ENCODE data around the gene AFAP1L1. TPM values are rescaled to one million over a fixed set of nuclear protein-coding genes. Genes with fewer than 3 reads are reported as not detected.

AFAP1L1 gene
- total and polyA plus RNA-seq, 2 donors (not counting 3 experiments of a cell fraction or from before 2014, with no cell fraction given) = 7.9 to 73.2 TPM

DNA sequence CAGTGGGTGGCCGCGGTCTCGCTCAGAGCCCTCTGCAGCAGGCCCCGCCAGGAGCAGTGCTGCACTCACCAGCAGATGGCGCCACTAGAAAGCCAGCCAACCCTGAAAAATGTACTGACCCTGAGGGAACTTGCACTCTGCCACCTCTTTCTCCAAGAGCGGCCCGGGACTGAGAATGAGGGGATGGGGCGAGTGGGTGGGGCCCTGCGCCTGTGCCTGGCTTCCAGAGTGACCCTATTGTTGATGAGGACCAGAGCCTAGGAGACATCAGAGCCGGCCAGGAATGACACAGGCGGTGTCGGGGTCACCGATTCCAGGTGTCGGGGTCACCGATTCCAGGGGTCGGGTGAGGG is 110.3 kb downstream of the AFAP1L1 start:
- ChIA-PET POLR2A (no interaction called here), CTCF (interaction anchor here (0.6 to 4.5 kb wide), 25 partner anchors 9 to 441 kb away, joined by 3 to 79 read pairs (median 5); no protein-coding TSS in a partner anchor)
- Histone ChIP-seq H3K4me1 (ENCODE audit: control insufficient read depth, extremely low read depth, insufficient read depth, low read length) (no peaks in the 10 kb centered on the region), H3K9me1 (replicated peaks; ENCODE audit: control insufficient read depth, extremely low read depth, insufficient read depth, low read length) (no peaks in the 10 kb centered on the region), H3K9me3 (replicated peaks; ENCODE audit: control insufficient read depth, insufficient read depth, low read length) (no peaks in the 10 kb centered on the region), H2AFZ (ENCODE audit: low read depth, low read length) (no peak overlapping the region), H3K4me3 (replicated peaks in 1 of 3; ENCODE audit: insufficient read depth in 1 of 3, low read depth in 1 of 3, low read length in 3 of 3) (no peak overlapping the region), H3K27me3 (ENCODE audit: control insufficient read depth in 2 of 2, insufficient read depth in 2 of 2, low read length in 2 of 2) (no peaks in the 10 kb centered on the region), H3K36me3 (ENCODE audit: control insufficient read depth in 2 of 2, extremely low read depth in 1 of 2, insufficient read depth in 2 of 2, low read length in 2 of 2) (no peaks in the 10 kb centered on the region), H3K9ac (replicated peaks; ENCODE audit: extremely low read depth, insufficient read depth, low read length) (no peak overlapping the region), H3K79me2 (ENCODE audit: control insufficient read depth, insufficient read depth, low read length) (no peaks in the 10 kb centered on the region), H4K20me1 (replicated peaks; ENCODE audit: control insufficient read depth, extremely low read depth, insufficient read depth, low read length) (no peaks in the 10 kb centered on the region), H3K4me2 (ENCODE audit: insufficient read depth, low read length) (no peak overlapping the region), H3K27ac (ENCODE audit: insufficient read depth, low read depth, low read length) (no peak overlapping the region)
- FAIRE-seq = peak; percentile 88
- BruUV-seq (replicated peaks) = no TSS peak
- peak; percentile 60 for DNase-seq (ENCODE audit: low read depth, low spot score)
- dilution Hi-C loops (cut with MboI; ENCODE audit: extremely low pct_ligation_motif_present, low sequenced_read_pairs) = no loop called here
- intact Hi-C loops (cut with micrococcal nuclease) = loop anchor here (1.0 kb wide), 3 partner anchors 49 to 236 kb away; no protein-coding TSS in a partner anchor
- TF ChIP-seq, protein P1, sequence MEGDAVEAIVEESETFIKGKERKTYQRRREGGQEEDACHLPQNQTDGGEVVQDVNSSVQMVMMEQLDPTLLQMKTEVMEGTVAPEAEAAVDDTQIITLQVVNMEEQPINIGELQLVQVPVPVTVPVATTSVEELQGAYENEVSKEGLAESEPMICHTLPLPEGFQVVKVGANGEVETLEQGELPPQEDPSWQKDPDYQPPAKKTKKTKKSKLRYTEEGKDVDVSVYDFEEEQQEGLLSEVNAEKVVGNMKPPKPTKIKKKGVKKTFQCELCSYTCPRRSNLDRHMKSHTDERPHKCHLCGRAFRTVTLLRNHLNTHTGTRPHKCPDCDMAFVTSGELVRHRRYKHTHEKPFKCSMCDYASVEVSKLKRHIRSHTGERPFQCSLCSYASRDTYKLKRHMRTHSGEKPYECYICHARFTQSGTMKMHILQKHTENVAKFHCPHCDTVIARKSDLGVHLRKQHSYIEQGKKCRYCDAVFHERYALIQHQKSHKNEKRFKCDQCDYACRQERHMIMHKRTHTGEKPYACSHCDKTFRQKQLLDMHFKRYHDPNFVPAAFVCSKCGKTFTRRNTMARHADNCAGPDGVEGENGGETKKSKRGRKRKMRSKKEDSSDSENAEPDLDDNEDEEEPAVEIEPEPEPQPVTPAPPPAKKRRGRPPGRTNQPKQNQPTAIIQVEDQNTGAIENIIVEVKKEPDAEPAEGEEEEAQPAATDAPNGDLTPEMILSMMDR (IDR thresholded peaks at IDR 0.05; ENCODE audit: extremely low read depth in 1 of 2, insufficient read depth in 1 of 2, low read depth in 1 of 2, low read length in 2 of 2) = peak; percentile 86 to 97
- no peak for TF ChIP-seq EZH2 (IDR thresholded peaks at IDR 0.05; ENCODE audit: borderline replicate concordance, low read depth, low read length, severe bottlenecking)

DNA sequence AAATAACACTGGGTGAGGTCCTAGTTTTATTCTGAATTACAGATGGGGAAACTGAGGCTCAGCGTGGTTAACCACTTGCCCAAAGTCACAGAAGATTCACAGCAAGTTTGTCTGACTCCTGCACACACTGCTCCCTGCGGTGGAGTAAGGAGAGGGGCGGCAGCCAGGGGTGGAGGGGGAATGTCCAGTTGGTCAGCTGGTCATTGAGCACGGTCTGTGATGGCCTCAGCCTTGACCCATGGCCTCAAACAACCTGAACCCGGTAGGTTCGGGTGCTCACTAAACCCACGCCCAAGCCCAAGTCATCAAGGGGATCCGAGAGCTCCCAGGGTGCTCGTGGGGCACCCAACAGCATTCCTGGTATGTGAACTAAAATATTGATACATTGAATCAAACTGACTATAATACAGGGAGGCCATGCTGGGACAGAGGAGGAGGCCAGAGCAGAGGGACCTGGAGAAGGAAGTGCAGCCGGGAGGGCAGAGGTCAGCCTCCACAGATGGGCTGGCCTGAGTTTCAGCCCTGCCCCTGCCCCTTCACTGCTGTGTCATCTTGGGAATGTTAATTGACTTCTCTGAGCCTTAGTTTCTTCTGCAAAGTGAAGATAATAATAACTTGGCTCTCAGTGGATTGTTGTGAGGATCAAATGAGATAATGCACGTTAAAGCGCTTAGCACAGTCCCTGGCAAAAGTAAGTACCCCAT is 111.0 kb downstream of the AFAP1L1 start:
- H3K4me3 ChIP-seq (replicated peaks in 1 of 3; ENCODE audit: insufficient read depth in 1 of 3, low read depth in 1 of 3, low read length in 3 of 3) = no peak overlapping the region
- BruUV-seq (replicated peaks) = no TSS peak

More for the DNA sequence above, 111.0 kb downstream of the AFAP1L1 start:
- dilution Hi-C loops (cut with MboI; ENCODE audit: extremely low pct_ligation_motif_present, low sequenced_read_pairs) = no loop called here
- Histone ChIP-seq H3K9me1 (replicated peaks; ENCODE audit: control insufficient read depth, extremely low read depth, insufficient read depth, low read length) (no peaks in the 10 kb centered on the region), H3K4me1 (ENCODE audit: control insufficient read depth, extremely low read depth, insufficient read depth, low read length) (no peaks in the 10 kb centered on the region), H3K4me2 (ENCODE audit: insufficient read depth, low read length) (no peak overlapping the region), H3K9ac (replicated peaks; ENCODE audit: extremely low read depth, insufficient read depth, low read length) (no peak overlapping the region), H3K79me2 (ENCODE audit: control insufficient read depth, insufficient read depth, low read length) (no peaks in the 10 kb centered on the region), H2AFZ (ENCODE audit: low read depth, low read length) (no peak overlapping the region), H3K36me3 (ENCODE audit: control insufficient read depth in 2 of 2, extremely low read depth in 1 of 2, insufficient read depth in 2 of 2, low read length in 2 of 2) (no peaks in the 10 kb centered on the region), H3K27ac (ENCODE audit: insufficient read depth, low read depth, low read length) (no peak overlapping the region), H4K20me1 (replicated peaks; ENCODE audit: control insufficient read depth, extremely low read depth, insufficient read depth, low read length) (no peaks in the 10 kb centered on the region), H3K27me3 (ENCODE audit: control insufficient read depth in 2 of 2, insufficient read depth in 2 of 2, low read length in 2 of 2) (no peaks in the 10 kb centered on the region), H3K9me3 (replicated peaks; ENCODE audit: control insufficient read depth, insufficient read depth, low read length) (no peaks in the 10 kb centered on the region)
- POLR2A ChIA-PET = no interaction called here
- no peak for TF ChIP-seq POLR2A (IDR thresholded peaks at IDR 0.05; ENCODE audit: low read depth, low read length)
- TF ChIP-seq, protein P2, sequence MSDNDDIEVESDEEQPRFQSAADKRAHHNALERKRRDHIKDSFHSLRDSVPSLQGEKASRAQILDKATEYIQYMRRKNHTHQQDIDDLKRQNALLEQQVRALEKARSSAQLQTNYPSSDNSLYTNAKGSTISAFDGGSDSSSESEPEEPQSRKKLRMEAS (IDR thresholded peaks at IDR 0.05; ENCODE audit: insufficient read depth, insufficient read length) = no peak
- TF ChIP-seq, protein P1 (IDR thresholded peaks at IDR 0.05; ENCODE audit: extremely low read depth in 1 of 2, insufficient read depth in 1 of 2, low read depth in 1 of 2, low read length in 2 of 2) = no peak
- no peak for TF ChIP-seq FOS (IDR thresholded peaks at IDR 0.05; ENCODE audit: borderline replicate concordance, insufficient read depth, low read length)
- TF ChIP-seq JUN (IDR thresholded peaks at IDR 0.05; ENCODE audit: borderline replicate concordance, insufficient read depth, insufficient read length, low read depth) = no peak
- TF ChIP-seq EZH2 (IDR thresholded peaks at IDR 0.05; ENCODE audit: borderline replicate concordance, low read depth, low read length, severe bottlenecking) = no peak
- TF ChIP-seq MYC (IDR thresholded peaks at IDR 0.05; ENCODE audit: low read depth, low read length) = no peak
- no peak for TF ChIP-seq GATA2 (IDR thresholded peaks at IDR 0.05; ENCODE audit: insufficient read depth, insufficient read length, low read depth, low read length)
- CTCF ChIA-PET = interaction anchor here (0.6 to 4.5 kb wide), 24 partner anchors 10 to 441 kb away, joined by 3 to 79 read pairs (median 4); partner anchors contain the start of gene CSNK1A1
- no peak for FAIRE-seq
- no peak for DNase-seq (ENCODE audit: low read depth, low spot score)
- intact Hi-C loops (cut with micrococcal nuclease) = loop anchor here (1.0 kb wide), 3 partner anchors 49 to 236 kb away; no protein-coding TSS in a partner anchor
